Left lobe of liver (tissue), 2 donors: ENCODE measurements around the gene ALPK3. TPM values are rescaled to one million over a fixed set of nuclear protein-coding genes. Genes with fewer than 3 reads are reported as not detected.
A peak's percentile ranks its signal among the peaks of the same experiment; 100 is the strongest.
"Not testable (repeated sequence)": the region's sequence is repeated elsewhere in the genome, so short reads cannot be mapped to it uniquely, and the experiment has no call there.

Experiments used
- ATAC-seq: fragments of 200-7000 bp; cut with Tn5 transposase; one replicate; pipeline ENCODE4 v1.9.1; 2020; ENCODE audit warnings: mild to moderate bottlenecking, moderate library complexity
- DNase-seq: peaks from one replicate; pipeline ENCODE4 v3.0.0-alpha.2; 2020; ENCODE audit warnings: low spot score
- total RNA-seq: library from RNA; stranded (reverse); gene quantifications from one replicate; pipeline ENCODE4 v1.2.1, GENCODE V29; 2021
- donor health status: DM: no; HTN: no; CAD: no; lungs with moderate emphysema.
- donor health status: DM: no; HTN: yes; CAD: no.

The ALPK3 gene
- total RNA-seq, 1 donor from 2014 or later: 2.7 TPM

DNA sequence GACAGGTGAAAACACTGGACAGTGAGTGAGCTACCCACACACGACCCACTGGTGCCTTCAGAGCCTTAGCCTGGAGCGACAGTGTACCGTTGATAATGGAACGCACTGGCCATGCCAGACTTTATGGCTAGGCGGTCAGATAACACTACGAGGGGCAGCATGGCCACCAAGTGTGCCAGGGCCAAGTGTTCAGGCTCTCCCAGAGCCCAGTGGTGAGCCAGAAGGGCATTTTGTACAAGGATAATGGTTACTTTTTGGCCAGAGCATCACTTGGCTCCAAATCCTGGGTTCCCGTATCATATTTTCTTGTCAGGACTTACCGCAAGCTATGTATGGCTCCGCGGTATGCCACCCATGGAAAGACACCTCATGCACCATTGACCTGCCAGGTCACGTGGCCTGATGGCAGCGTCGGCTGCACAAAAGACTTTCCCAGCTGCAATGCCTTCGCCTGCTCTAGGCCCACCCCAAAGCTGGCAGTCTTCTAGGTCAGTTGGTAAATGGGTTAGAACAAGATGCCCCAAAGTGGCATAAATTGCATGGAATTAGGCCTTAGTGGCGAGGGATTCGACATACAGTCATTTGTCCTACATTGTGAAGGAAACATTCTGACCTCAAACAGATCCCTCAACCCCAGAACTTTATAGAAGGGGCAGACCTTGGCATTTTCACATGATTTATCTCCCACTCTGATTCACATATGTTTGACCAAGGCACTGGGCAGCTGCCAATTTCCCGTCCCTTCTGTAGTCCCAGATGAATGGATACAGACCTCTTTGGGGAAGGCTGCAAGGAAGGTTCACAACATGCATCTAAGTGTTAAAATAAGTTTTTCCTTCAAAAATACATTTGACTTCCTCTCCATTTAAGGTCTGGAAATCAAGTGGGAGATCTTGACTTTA lies 55.1 kb downstream of the ALPK3 start:
- DNase-seq (peak; percentile 37), ATAC-seq (no peak)

DNA sequence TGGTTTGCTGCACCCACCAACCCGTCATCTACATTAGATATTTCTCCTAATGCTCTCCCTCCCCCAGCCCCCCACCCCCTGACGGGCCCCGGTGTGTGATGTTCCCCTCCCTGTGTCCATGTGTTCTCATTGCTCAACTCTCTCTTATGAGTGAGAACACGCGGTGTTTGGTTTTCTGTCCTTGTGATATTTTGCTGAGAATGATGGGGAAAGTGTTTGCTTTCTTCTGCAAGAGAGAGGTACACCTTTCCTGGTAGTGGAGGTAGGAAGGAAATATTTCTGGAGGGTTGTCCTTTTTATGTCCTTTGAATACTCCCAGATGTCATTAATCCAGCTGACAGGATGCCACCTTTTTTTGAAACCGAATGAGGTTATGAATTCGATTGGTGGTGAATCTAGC lies 56.8 kb downstream of the ALPK3 start:
- no peak for DNase-seq
- ATAC-seq: peak; percentile 29

DNA sequence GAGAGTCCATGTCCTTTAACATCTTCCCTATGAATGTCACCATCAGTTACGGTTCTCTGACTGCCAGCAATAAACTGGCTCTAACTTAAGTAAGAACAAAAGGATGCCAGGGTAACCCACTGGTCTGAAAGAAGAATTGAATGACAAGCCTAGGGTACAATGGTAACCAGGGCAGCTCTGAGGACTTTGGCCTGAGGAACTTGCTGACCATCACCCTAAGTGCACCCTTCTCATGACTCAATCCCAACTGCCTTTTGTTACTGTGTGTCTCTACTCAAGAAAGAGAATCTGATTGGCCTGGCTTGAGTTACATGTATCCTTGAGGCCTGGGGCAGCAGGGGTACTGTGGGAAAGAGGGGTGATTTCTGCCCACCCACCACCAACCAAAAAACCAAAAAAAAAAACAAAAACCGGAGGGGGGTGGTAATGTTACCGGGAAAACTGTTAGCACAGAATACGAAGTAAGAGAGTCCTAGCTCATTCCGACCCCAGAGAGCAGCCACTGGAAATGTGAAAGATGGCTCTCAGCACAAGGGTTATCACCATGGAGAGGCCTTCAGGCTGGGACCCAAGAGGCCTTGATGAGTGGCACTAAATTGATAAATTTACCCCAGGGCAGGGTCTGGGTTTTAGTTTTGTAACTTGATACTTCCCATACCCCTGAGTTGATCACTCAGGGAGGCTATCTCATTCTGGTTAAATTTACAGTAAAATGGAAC lies 58.0 kb downstream of the ALPK3 start:
- DNase-seq (no peak), ATAC-seq (no peak)

DNA sequence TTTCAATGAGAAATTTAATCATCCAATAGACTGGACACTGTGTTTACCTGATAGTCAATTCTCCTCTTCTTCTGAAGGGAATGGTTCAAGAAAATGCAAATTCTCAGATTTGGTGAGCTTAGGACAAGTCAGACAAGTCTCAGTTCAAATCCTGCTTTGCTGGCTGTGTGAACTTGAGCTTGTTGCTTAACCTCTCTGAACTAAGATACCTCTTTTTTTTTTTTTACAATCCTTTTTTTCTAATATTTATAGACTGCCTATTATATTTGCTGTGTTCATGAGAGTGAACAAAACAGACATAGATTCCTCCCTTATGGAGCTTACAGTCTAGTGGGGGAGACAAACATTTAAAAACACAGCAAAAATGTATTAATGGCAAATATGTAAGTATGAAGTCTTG lies 59.1 kb downstream of the ALPK3 start:
- ATAC-seq: no peak

DNA sequence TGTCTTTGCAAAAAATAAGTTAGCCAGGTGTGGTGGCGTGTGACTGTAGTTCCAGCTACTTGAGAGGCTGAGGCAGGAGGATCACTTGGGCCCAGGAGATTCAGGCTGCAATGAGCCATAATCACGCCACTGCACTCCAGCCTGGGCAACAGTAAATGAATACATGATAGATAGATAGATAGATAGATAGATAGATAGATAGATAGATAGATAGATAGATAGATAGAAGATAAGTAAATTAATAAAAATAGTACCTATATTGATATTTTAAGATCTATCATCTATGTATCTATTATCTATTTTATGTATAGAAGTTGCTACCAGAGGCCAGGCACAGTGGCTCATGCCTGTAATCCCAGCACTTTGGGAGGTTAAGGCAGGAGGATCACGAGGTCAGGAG lies 60.5 kb downstream of the ALPK3 start:
- not testable (repeated sequence) for ATAC-seq, DNase-seq

More for the DNA sequence above, 59.1 kb downstream of the ALPK3 start:
- DNase-seq: no peak

DNA sequence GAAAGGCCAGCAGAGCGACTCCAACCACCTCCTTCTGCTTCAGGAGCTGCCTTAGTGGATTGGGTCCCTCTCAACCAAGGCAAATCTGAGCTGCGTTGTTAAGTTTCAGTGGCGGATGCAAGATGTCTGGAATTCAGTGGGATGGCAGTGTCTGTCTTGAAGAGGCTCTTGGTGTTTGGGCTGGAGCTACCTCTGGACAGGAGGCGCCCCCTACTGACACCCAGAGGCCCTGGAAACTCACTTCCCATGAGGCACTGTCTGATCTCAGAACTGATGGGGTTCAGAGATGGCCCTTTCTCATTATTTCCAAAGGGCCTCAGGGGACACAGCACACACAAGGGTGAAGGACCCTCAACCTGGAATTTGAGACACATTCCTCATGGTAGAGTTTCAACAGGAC lies 61.3 kb downstream of the ALPK3 start:
- peak; percentile 91 for ATAC-seq
- DNase-seq: peak; percentile 76

DNA sequence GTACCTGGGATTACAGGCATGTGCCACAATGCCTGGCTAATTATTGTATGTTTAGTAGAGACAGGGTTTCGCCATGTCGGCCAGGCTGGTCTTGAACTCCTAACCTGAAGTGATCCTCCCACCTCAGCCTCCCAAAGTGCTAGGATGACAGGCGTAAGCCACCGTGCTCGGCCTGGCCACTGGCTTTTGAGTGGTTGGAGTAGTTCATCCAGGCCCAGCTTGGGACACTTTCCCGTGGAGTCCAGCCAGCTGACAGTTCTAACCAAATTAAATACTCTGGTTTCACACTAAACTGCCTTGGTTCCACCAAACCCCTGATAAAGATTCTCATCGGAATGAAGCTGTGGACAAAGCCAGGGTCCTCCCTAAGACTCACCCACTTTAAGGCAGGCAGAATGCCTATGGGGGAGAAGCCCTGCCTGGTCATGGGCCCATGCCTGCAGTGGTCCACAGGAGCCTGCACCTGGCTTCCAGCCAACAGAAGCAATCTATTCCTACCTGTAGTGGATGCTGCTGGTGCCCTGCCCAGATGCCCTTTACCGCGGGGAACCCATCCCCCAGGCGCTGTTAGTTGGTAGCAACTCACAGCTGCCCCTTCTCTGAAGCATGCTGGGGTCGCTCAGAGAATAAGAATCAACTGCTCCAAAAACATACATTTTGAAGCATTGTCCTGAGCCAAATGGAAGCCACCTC lies 62.1 kb downstream of the ALPK3 start:
- ATAC-seq (peak; percentile 40), DNase-seq (no peak)

DNA sequence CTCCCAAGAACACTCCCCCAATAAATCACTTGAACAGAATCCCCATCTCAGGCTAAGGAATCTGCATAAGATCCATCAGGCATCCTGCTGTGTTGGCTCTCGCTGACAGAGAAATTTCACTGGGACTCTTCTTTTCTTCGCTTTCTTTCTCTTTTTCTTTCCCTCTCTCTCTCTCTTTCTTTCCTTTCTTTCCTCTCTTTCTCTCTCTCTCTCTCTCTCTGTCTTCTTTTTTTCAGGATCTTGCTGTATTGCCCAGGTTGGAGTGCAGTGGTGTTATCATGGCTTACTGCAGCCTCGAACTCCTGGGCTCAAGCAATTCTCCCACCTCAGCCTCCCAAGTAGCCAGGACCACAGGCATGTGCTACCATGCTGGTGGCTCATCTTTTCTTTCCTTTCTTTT lies 62.9 kb downstream of the ALPK3 start:
- DNase-seq (no peak), ATAC-seq (no peak)

DNA sequence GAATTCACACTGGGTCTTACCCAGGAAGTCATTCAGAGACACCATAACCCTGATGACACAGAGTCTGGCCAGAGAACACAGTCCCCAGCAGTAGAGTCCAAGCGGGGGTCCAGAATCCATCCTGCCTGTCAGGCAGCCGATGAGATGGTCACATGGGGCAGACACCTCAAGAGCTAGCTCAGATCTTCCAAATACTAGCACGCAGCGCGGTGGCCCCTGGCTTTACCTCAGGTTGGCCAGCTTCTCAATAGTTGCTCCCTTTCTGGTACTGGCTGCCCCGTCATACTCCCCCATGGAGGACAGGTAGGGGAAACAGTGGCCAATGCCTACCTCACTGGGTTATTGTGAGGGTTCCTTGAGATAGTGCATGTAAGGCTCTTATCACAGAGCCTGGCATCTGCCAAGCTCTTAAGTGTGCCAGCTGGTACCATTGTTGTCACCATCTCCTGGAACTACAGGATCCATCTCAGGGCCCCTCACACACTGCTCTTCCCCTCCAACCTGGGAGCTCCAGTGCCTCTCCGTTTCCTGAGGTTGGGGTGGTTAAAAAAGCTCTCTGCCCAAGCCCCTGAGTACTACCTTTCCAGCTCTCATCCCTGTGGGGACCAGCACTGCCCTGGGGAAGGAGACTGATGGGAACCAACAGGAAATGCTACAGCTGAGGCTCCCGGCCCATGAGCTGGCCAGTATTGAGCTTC lies 63.8 kb downstream of the ALPK3 start:
- no peak for DNase-seq
- no peak for ATAC-seq

DNA sequence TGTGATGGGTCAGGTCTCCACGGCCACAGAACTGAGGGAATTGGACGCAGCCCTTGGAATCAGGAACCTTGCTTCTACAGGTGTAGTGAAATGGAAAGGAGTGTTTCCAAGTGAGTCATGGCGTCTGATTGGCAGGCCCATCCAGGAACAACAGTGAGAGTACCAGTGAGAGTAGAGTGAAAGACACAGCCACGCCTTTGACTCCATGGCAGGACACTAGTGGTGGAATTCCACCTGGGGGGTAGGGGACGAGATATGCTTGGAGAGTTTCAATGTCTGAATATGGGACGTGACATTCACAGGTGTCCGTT lies 64.3 kb downstream of the ALPK3 start:
- ATAC-seq (no peak), DNase-seq (no peak)

DNA sequence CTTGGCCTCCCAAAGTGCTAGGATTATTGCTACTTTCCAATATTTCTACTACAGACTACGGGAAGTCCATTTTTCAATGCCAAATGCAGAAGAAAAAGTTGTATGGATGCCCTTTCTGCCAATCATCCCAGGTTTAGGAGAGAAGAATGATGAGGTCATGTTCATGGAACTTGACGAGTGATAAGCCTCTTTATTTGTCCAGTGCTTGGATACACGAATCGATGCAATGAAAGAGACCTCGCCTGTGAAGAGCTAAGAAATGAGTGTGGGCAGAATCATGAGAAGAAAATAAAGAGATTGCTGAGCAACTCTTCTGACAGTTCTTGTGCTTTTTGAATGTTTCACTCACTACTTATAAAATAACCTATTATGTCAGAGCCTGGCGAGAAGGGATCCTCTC lies 66.3 kb downstream of the ALPK3 start:
- no peak for DNase-seq
- peak; percentile 10 for ATAC-seq

DNA sequence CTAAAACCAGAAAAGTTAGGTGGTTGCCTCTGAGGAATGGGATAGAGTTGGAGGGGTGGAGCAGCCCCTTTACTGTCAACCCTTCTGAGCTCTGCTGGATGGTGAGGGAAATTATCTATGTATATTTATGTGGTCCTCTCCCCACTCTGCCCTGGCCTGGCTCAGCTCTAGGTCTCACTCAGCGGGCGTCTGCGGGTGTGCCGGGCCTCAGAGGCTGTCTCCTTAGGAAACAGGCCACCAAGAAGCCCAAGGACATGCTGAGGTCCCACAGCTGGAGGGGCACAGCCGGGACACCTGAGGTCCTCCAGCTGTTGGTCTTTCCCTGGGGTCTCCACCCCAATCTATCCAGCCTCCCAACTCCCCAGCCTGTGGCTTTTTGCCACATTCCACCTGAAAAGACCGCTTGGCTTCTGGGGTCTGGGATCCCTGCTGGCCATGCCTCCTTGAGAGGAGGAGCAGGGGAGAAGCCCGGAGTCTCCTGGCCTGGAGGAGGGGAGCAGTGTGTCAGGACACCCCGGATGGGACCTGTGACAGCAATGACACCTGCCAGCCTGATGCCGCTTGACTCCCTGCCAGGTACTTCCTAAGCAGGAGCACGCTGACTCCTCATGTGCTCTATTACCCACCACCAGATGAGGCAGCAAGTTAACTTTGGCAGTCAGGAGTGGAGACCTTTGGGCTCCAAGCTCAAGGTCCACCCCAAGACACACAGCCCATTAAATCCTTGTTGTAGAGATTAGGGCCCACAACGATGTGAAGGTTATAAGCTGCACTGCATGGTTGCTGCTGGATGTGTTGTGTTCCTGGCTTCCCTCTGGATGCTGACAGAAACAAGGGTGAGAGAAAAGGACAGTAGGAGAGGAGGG lies 67.0 kb downstream of the ALPK3 start, which contains the start of gene SLC28A1:
SLC28A1 (plus strand) TSS at position 747 of the 866 bp plus-strand sequence. CDS start 3,099 bp downstream, outside the sequence.
- ATAC-seq: peak; percentile 76
- peak; percentile 96 for DNase-seq

DNA sequence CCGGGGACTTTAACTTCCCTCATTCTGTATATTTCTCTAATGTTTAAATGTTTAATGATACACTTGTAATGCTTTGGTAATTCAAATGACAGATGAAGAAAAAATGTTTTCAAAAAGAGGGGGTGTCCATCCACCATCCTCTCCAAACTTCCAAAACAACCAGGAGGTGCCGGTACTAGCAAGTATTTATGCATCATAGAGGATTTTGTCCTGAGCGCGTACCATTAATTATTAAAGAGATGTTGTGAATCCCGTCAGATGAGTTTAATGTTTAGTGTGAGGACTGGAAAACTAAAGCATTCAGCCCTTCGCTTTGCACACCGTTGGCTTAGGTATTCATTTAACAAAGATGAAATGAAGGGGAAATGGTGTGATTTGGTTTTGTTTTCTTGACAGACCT lies 68.6 kb downstream of the ALPK3 start:
- DNase-seq (no peak), ATAC-seq (peak; percentile 3)

DNA sequence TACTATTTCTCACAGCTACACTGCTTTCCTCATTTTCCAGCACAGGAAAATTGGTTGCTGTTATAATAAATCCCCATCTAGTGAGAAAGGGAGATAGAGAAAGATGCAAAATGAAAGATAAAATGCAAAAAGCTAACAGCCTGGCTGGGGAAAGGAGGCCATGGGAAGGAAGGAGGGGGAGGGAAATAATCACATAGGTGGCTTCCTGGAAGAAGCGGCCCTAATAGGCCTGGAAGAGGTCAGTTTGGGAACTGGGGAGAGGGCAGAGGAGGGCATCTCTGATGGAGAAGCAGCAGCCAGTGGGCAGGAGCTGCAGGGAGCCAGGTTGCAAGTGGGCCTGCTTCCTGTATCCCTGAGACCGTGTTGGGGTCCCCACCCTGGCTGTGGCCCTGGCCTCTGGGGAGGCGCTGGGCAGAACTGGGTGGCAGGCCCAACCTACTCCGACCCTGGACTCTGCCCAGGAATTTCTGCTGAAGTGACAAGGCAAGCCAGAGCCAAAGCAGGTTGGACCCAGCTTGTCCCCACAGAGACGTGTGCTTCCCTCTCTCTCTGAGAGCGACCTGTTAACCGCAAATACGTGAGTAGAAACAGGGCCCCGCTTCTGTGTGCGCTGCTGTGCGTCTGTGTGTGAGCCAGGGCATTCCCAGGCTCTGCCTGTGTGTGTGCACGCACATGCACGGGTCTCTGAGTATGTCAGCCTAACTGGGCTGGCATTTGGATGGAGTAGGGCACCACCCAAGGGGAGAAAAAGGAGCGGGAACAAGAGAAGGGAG lies 69.2 kb downstream of the ALPK3 start:
- DNase-seq (peak; percentile 93), ATAC-seq (peak; percentile 75)

DNA sequence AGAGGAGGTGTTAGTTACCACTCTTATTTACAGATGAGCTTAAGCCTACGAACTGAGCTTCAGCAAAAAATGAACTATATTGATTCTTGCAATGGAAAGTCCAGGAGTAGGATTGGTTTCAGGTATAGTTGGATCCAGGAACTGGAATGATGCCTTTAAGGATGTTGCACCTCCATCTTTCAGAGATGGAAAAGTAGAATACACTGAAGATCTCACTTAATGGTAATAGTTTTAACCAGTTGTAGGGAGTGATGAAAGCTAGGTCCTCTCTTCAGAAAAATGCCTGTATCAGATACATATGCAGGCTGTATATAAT lies 69.8 kb downstream of the ALPK3 start:
- ATAC-seq (no peak), DNase-seq (no peak)

DNA sequence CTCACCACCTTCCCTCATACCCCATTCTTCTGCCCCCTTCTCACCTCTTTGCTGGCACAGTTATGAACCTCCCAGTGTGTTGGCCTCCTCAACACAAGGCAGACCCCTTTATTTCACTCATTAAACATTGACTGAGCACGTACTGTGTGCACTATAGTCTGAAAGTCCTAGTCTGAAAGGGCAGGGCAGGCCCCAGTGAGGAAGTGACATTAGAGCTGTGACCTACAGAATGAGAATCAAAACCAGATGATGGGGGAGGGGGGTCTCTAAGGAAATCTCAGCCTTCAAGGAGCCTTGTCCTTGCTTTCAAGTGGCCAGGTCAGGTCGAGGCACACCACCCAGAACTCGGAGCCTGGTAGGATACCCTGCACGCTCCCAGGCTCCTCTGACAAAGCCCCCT lies 70.8 kb downstream of the ALPK3 start:
- ATAC-seq: no peak
- no peak for DNase-seq

DNA sequence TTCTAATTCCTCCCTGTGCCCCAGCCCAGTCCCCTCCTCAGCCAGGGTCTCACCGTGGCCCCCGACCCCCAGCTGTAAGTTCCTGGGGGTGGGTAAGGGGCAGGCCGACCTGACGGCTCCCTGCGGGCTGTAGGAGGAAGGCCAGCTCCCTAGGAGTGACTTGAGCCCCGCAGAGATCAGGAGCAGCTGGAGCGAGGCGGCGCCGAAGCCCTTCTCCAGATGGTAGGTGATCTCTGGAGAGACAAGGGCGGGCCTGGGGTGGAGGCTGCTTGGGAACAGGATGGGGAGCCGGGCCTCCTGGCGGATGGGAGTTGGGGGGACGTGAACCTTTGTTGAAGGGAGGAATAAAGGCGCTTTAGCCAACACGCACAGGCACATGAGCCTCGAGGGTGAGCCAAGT lies 71.5 kb downstream of the ALPK3 start:
- no peak for DNase-seq
- ATAC-seq: no peak

DNA sequence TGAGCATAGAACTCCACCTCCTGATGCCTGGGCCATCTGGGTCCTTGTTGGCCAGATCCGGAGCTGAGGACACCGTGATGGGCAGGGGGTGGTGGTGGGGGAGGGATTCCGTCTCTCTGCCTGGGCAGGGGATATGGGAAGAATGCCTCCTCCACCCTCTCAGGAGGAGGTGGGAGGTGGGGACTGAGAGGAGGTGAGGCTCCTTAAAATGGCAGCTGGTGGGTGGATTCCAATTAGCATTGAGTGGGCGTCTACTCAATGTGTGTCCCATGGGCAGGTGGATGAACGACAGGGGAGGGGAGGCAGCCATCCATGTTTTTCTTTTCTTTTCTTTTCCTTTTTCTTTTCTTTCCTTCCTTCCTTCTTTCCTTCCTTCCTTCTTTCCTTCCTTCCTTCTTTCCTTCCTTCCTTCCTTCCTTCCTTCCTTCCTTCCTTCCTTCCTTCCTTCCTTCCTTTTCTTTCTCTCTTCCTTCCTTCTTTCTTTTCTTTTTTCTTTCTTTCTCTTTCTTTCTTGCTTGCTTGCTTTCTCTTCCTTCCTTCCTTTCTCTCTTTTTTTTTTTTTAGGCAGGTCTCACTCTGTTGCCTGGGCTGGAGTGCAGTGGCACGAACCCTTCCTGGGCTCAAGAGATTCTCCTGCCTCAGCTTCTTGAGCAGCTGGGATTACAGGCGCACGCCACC lies 72.3 kb downstream of the ALPK3 start:
- ATAC-seq (no peak), DNase-seq (no peak)
